ENCODE data around the gene CENPF.
A peak's percentile ranks its signal among the peaks of the same experiment; 100 is the strongest.
"Not testable (repeated sequence)": the region's sequence is repeated elsewhere in the genome, so short reads cannot be mapped to it uniquely, and the experiment has no call there.

CENPF gene

GRCh38 chr1:214658785-214659184, 55.8 kb downstream of the CENPF start:
- DNase-seq (ENCODE audit: low read depth): peak; percentile 17

GRCh38 chr1:214660190-214660589, 57.2 kb downstream of the CENPF start:
- no peak for DNase-seq (ENCODE audit: low read depth)

GRCh38 chr1:214660900-214661299, 57.9 kb downstream of the CENPF start:
- DNase-seq (ENCODE audit: low read depth): peak; percentile 77

- no peak for DNase-seq (ENCODE audit: low read depth)
Observed at GRCh38 chr1:214662223-214662785, 59.3 kb downstream of the CENPF start.

GRCh38 chr1:214664651-214665433, 61.8 kb downstream of the CENPF start:
- no peak for DNase-seq (ENCODE audit: low read depth)

GRCh38 chr1:214665606-214666110, 62.7 kb downstream of the CENPF start:
- DNase-seq (ENCODE audit: low read depth): no peak

GRCh38 chr1:214666674-214667073, 63.7 kb downstream of the CENPF start:
- no peak for DNase-seq (ENCODE audit: low read depth)

GRCh38 chr1:214670098-214670497, 67.1 kb downstream of the CENPF start:
- DNase-seq (ENCODE audit: low read depth): no peak

- not testable (repeated sequence) for DNase-seq (ENCODE audit: low read depth)
Observed at GRCh38 chr1:214673029-214673428, 70.0 kb downstream of the CENPF start.

- no peak for DNase-seq (ENCODE audit: low read depth)
Observed at GRCh38 chr1:214673576-214673975, 70.6 kb downstream of the CENPF start.

- not testable (repeated sequence) for DNase-seq (ENCODE audit: low read depth)
Observed at GRCh38 chr1:214675524-214675923, 72.5 kb downstream of the CENPF start.

- no peak for DNase-seq (ENCODE audit: low read depth)
Observed at GRCh38 chr1:214676747-214677146, 73.8 kb downstream of the CENPF start.

GRCh38 chr1:214677945-214678344, 75.0 kb downstream of the CENPF start:
- DNase-seq (ENCODE audit: low read depth): no peak

- no peak for DNase-seq (ENCODE audit: low read depth)
Observed at GRCh38 chr1:214678386-214678785, 75.4 kb downstream of the CENPF start.

- no peak for DNase-seq (ENCODE audit: low read depth)
Observed at GRCh38 chr1:214683621-214684020, 80.6 kb downstream of the CENPF start.

GRCh38 chr1:214685906-214686305, 82.9 kb downstream of the CENPF start:
- DNase-seq (ENCODE audit: low read depth): no peak

- no peak for DNase-seq (ENCODE audit: low read depth)
Observed at GRCh38 chr1:214686497-214686896, 83.5 kb downstream of the CENPF start.

- no peak for DNase-seq (ENCODE audit: low read depth)
Observed at GRCh38 chr1:214688891-214689290, 85.9 kb downstream of the CENPF start.

- DNase-seq (ENCODE audit: low read depth): no peak
Observed at GRCh38 chr1:214694769-214695168, 91.8 kb downstream of the CENPF start.

GRCh38 chr1:214698559-214698958, 95.6 kb downstream of the CENPF start:
- DNase-seq (ENCODE audit: low read depth): no peak

- DNase-seq (ENCODE audit: low read depth): no peak
Observed at GRCh38 chr1:214700437-214700836, 97.4 kb downstream of the CENPF start.

- DNase-seq (ENCODE audit: low read depth): no peak
Observed at GRCh38 chr1:214702556-214702955, 99.6 kb downstream of the CENPF start.

GRCh38 chr1:214707306-214708087, 104.5 kb downstream of the CENPF start:
- DNase-seq (ENCODE audit: low read depth): peak; percentile 41
